Brain microvascular endothelial cell (primary cell): ENCODE results near the gene RHBDL3.

Experiments used
- DNase-seq: peaks from one replicate; pipeline ENCODE4 v3.0.0-alpha.2; 2020
- H3K27ac ChIP-seq: fragments of 250-450 bp; sonication (Bioruptor Pico); 2 replicates; pipeline ENCODE4 v1.5.1; 2020; ENCODE audit warnings: mild to moderate bottlenecking, moderate library complexity
- H3K27me3 ChIP-seq: fragments of 250-450 bp; sonication (Bioruptor Pico); replicated peaks from 2 replicates; pipeline ENCODE4 v1.5.1; 2020; ENCODE audit warnings: mild to moderate bottlenecking
- H3K36me3 ChIP-seq: fragments of 250-450 bp; sonication (Bioruptor Pico); replicated peaks from 2 replicates; pipeline ENCODE4 v1.5.1; 2020; ENCODE audit warnings: mild to moderate bottlenecking
- H3K4me3 ChIP-seq: 2 replicates; pipeline ENCODE4 v1.5.1; 2011; ENCODE audit warnings: low read depth, mild to moderate bottlenecking, control low read depth, low read length, moderate library complexity
- CTCF ChIP-seq: IDR thresholded peaks from 2 replicates; pipeline ENCODE4 v1.5.1; 2011; ENCODE audit warnings: low read depth, mild to moderate bottlenecking, moderate library complexity, low read length, control low read depth, inconsistent platforms; ENCODE audit errors: missing control alignments
- in situ Hi-C: cut with HindIII; loops from 2 replicates; pipeline ENCODE4 v1.10.0; 2017; ENCODE audit warnings: low sequenced_read_pairs, low pct_ligation_motif_present

RHBDL3 gene

GRCh38 chr17:32287804-32288511, 22.3 kb downstream of the RHBDL3 start:
- in situ Hi-C loops = no loop called here
- no peak for TF ChIP-seq CTCF
- H3K27me3 ChIP-seq = no peaks in the 10 kb centered on the region
- H3K27ac ChIP-seq = no peak overlapping the region
- H3K4me3 ChIP-seq = no peak overlapping the region
- DNase-seq = no peak
- H3K36me3 ChIP-seq = no peaks in the 10 kb centered on the region

GRCh38 chr17:32288615-32289014, 23.0 kb downstream of the RHBDL3 start:
- in situ Hi-C loops = no loop called here
- no peak for TF ChIP-seq CTCF
- no peak for DNase-seq
- H3K4me3 ChIP-seq = no peak overlapping the region
- H3K27me3 ChIP-seq = no peaks in the 10 kb centered on the region
- H3K27ac ChIP-seq = no peak overlapping the region
- H3K36me3 ChIP-seq = no peaks in the 10 kb centered on the region

GRCh38 chr17:32289471-32290070, 23.9 kb downstream of the RHBDL3 start:
- Histone ChIP-seq H3K27me3 (no peaks in the 10 kb centered on the region), H3K4me3 (no peak overlapping the region), H3K36me3 (no peaks in the 10 kb centered on the region), H3K27ac (no peak overlapping the region)
- in situ Hi-C loops = no loop called here
- no peak for TF ChIP-seq CTCF
- no peak for DNase-seq

GRCh38 chr17:32292094-32292493, 26.5 kb downstream of the RHBDL3 start:
- in situ Hi-C loops = no loop called here
- no peak for TF ChIP-seq CTCF
- no peak for DNase-seq
- H3K4me3 ChIP-seq = no peak overlapping the region
- no peak overlapping the region for H3K27ac ChIP-seq
- no peaks in the 10 kb centered on the region for H3K36me3 ChIP-seq
- no peaks in the 10 kb centered on the region for H3K27me3 ChIP-seq

- Histone ChIP-seq H3K36me3 (no peaks in the 10 kb centered on the region), H3K4me3 (no peak overlapping the region), H3K27me3 (no peaks in the 10 kb centered on the region), H3K27ac (no peak overlapping the region)
- in situ Hi-C loops = no loop called here
- TF ChIP-seq CTCF = no peak
- DNase-seq = no peak
Measured at GRCh38 chr17:32297424-32297823, 31.8 kb downstream of the RHBDL3 start.
